ENCODE measurements around the gene ARHGAP23.
"Not testable (repeated sequence)": the region's sequence is repeated elsewhere in the genome, so short reads cannot be mapped to it uniquely, and the experiment has no call there.

The ARHGAP23 gene

DNA sequence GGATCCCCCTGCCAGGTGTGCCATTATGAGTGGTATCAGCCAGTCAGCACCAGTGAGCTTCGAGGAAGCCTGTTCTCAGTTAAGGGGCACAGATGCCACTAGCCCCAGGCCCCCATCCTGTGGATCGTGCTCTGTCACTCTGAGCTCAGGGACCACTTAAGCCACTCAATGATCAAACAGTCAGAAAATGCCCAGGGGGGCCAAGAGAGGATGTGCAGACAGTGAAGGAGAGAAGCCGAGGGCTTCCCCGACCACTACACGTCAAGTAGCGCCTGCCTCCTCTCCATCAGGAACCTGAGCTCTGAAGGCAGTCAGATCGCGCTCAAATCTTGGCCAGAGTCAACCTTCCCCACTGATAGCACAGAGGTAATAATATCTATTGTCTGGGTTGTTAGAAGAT, 98.3 kb downstream of the ARHGAP23 start:
- not testable (repeated sequence) for H3K4me3 ChIP-seq (ENCODE audit: low read length); H3K36me3 ChIP-seq (ENCODE audit: control insufficient read depth, insufficient read depth, low read length); H3K18ac ChIP-seq (ENCODE audit: low read length); H3K23ac ChIP-seq (ENCODE audit: low read length); H2BK5ac ChIP-seq (ENCODE audit: low read length); H3K56ac ChIP-seq (ENCODE audit: low read length); H2BK120ac ChIP-seq (ENCODE audit: low read depth, low read length); H2AK5ac ChIP-seq (ENCODE audit: low read length); H3K79me2 ChIP-seq (ENCODE audit: control insufficient read depth, insufficient read depth, low read length); H3K4me1 ChIP-seq (ENCODE audit: control insufficient read depth, low read depth, low read length); H3K27ac ChIP-seq (ENCODE audit: low read depth, low read length); H3K4me2 ChIP-seq (ENCODE audit: low read length); H4K5ac ChIP-seq (ENCODE audit: low read length); H4K8ac ChIP-seq (ENCODE audit: low read depth, low read length); H3K27me3 ChIP-seq (ENCODE audit: insufficient read depth, low read length, poor library complexity); H3K4ac ChIP-seq (ENCODE audit: low read depth, low read length); H3K79me1 ChIP-seq (ENCODE audit: low read length); DNase-seq; H3K9ac ChIP-seq (ENCODE audit: low read length); H2BK15ac ChIP-seq (replicated peaks; ENCODE audit: low read depth)
- no CpG with 5 or more reads among the region's 8 CpGs for WGBS (ENCODE audit: extremely low coverage, insufficient coverage, low lambda C conversion rate)

GRCh38 chr17:38528141-38528540, 99.9 kb downstream of the ARHGAP23 start:
- no CpG with 5 or more reads among the region's 10 CpGs for WGBS (ENCODE audit: extremely low coverage, insufficient coverage, low lambda C conversion rate)

GRCh38 chr17:38530856-38531255, 102.6 kb downstream of the ARHGAP23 start:
- WGBS (ENCODE audit: extremely low coverage, insufficient coverage, low lambda C conversion rate) = no CpG with 5 or more reads among the region's 11 CpGs
- H3K36me3 ChIP-seq (ENCODE audit: control insufficient read depth, insufficient read depth, low read length); H4K5ac ChIP-seq (ENCODE audit: low read length); H3K27ac ChIP-seq (ENCODE audit: low read depth, low read length); H2BK120ac ChIP-seq (ENCODE audit: low read depth, low read length); H3K79me1 ChIP-seq (ENCODE audit: low read length); H2AK5ac ChIP-seq (ENCODE audit: low read length); H3K79me2 ChIP-seq (ENCODE audit: control insufficient read depth, insufficient read depth, low read length); H3K56ac ChIP-seq (ENCODE audit: low read length); H3K4ac ChIP-seq (ENCODE audit: low read depth, low read length); H2BK5ac ChIP-seq (ENCODE audit: low read length); H3K18ac ChIP-seq (ENCODE audit: low read length); H3K27me3 ChIP-seq (ENCODE audit: insufficient read depth, low read length, poor library complexity); H3K9ac ChIP-seq (ENCODE audit: low read length); H3K4me3 ChIP-seq (ENCODE audit: low read length); H3K23ac ChIP-seq (ENCODE audit: low read length); H4K8ac ChIP-seq (ENCODE audit: low read depth, low read length); H3K4me2 ChIP-seq (ENCODE audit: low read length); DNase-seq; H3K4me1 ChIP-seq (ENCODE audit: control insufficient read depth, low read depth, low read length); H2BK15ac ChIP-seq (replicated peaks; ENCODE audit: low read depth): not testable (repeated sequence)

More at GRCh38 chr17:38528141-38528540, 99.9 kb downstream of the ARHGAP23 start:
- not testable (repeated sequence) for H3K4me2 ChIP-seq (ENCODE audit: low read length); H3K27ac ChIP-seq (ENCODE audit: low read depth, low read length); H2BK5ac ChIP-seq (ENCODE audit: low read length); H3K36me3 ChIP-seq (ENCODE audit: control insufficient read depth, insufficient read depth, low read length); H3K79me2 ChIP-seq (ENCODE audit: control insufficient read depth, insufficient read depth, low read length); DNase-seq; H3K4me1 ChIP-seq (ENCODE audit: control insufficient read depth, low read depth, low read length); H3K79me1 ChIP-seq (ENCODE audit: low read length); H4K8ac ChIP-seq (ENCODE audit: low read depth, low read length); H3K4me3 ChIP-seq (ENCODE audit: low read length); H4K5ac ChIP-seq (ENCODE audit: low read length); H3K27me3 ChIP-seq (ENCODE audit: insufficient read depth, low read length, poor library complexity); H3K9ac ChIP-seq (ENCODE audit: low read length); H3K18ac ChIP-seq (ENCODE audit: low read length); H3K23ac ChIP-seq (ENCODE audit: low read length); H2AK5ac ChIP-seq (ENCODE audit: low read length); H3K56ac ChIP-seq (ENCODE audit: low read length); H2BK15ac ChIP-seq (replicated peaks; ENCODE audit: low read depth); H3K4ac ChIP-seq (ENCODE audit: low read depth, low read length); H2BK120ac ChIP-seq (ENCODE audit: low read depth, low read length)

GRCh38 chr17:38531761-38532160, 103.5 kb downstream of the ARHGAP23 start:
- not testable (repeated sequence) for H3K4me2 ChIP-seq (ENCODE audit: low read length); H4K5ac ChIP-seq (ENCODE audit: low read length); H2BK5ac ChIP-seq (ENCODE audit: low read length); H4K8ac ChIP-seq (ENCODE audit: low read depth, low read length); H3K4me1 ChIP-seq (ENCODE audit: control insufficient read depth, low read depth, low read length); H3K27me3 ChIP-seq (ENCODE audit: insufficient read depth, low read length, poor library complexity); H2BK120ac ChIP-seq (ENCODE audit: low read depth, low read length); H3K79me2 ChIP-seq (ENCODE audit: control insufficient read depth, insufficient read depth, low read length); H3K4ac ChIP-seq (ENCODE audit: low read depth, low read length); H3K18ac ChIP-seq (ENCODE audit: low read length); H3K27ac ChIP-seq (ENCODE audit: low read depth, low read length); H3K36me3 ChIP-seq (ENCODE audit: control insufficient read depth, insufficient read depth, low read length); H3K9ac ChIP-seq (ENCODE audit: low read length); H2BK15ac ChIP-seq (replicated peaks; ENCODE audit: low read depth); H3K23ac ChIP-seq (ENCODE audit: low read length); H3K4me3 ChIP-seq (ENCODE audit: low read length); H2AK5ac ChIP-seq (ENCODE audit: low read length); H3K79me1 ChIP-seq (ENCODE audit: low read length); H3K56ac ChIP-seq (ENCODE audit: low read length); DNase-seq
- no CpG with 5 or more reads among the region's 11 CpGs for WGBS (ENCODE audit: extremely low coverage, insufficient coverage, low lambda C conversion rate)

- H3K18ac ChIP-seq (ENCODE audit: low read length) = no peak overlapping the region
- no peak overlapping the region for H3K9ac ChIP-seq (ENCODE audit: low read length)
- H3K79me2 ChIP-seq (ENCODE audit: control insufficient read depth, insufficient read depth, low read length) = no peaks in the 10 kb centered on the region
- no peak overlapping the region for H2BK5ac ChIP-seq (ENCODE audit: low read length)
- H3K4ac ChIP-seq (ENCODE audit: low read depth, low read length) = no peak overlapping the region
- no peak overlapping the region for H3K4me2 ChIP-seq (ENCODE audit: low read length)
- no peaks in the 10 kb centered on the region for H3K27me3 ChIP-seq (ENCODE audit: insufficient read depth, low read length, poor library complexity)
- H4K5ac ChIP-seq (ENCODE audit: low read length) = no peak overlapping the region
- H3K36me3 ChIP-seq (ENCODE audit: control insufficient read depth, insufficient read depth, low read length) = no peaks in the 10 kb centered on the region
- H3K4me1 ChIP-seq (ENCODE audit: control insufficient read depth, low read depth, low read length) = no peaks in the 10 kb centered on the region
- H3K79me1 ChIP-seq (ENCODE audit: low read length) = no peaks in the 10 kb centered on the region
- H2BK120ac ChIP-seq (ENCODE audit: low read depth, low read length) = no peak overlapping the region
- peak overlapping the region; percentile 5 for H3K56ac ChIP-seq (ENCODE audit: low read length)
- no peak overlapping the region for H3K27ac ChIP-seq (ENCODE audit: low read depth, low read length)
- no peak overlapping the region for H3K23ac ChIP-seq (ENCODE audit: low read length)
- H4K8ac ChIP-seq (ENCODE audit: low read depth, low read length) = no peak overlapping the region
- no CpG with 5 or more reads among the region's 16 CpGs for WGBS (ENCODE audit: extremely low coverage, insufficient coverage, low lambda C conversion rate)
- no peak for DNase-seq
- no peak overlapping the region for H2BK15ac ChIP-seq (replicated peaks; ENCODE audit: low read depth)
- no peak overlapping the region for H2AK5ac ChIP-seq (ENCODE audit: low read length)
- no peak overlapping the region for H3K4me3 ChIP-seq (ENCODE audit: low read length)
Observed at GRCh38 chr17:38532451-38532850, 104.2 kb downstream of the ARHGAP23 start.

GRCh38 chr17:38533241-38533640, 105.0 kb downstream of the ARHGAP23 start:
- DNase-seq = no peak

More at GRCh38 chr17:38533241-38533640, 105.0 kb downstream of the ARHGAP23 start:
- H3K79me1 ChIP-seq (ENCODE audit: low read length) = no peaks in the 10 kb centered on the region
- no peak overlapping the region for H3K56ac ChIP-seq (ENCODE audit: low read length)
- no peak overlapping the region for H4K8ac ChIP-seq (ENCODE audit: low read depth, low read length)
- no peaks in the 10 kb centered on the region for H3K4me1 ChIP-seq (ENCODE audit: control insufficient read depth, low read depth, low read length)
- no peak overlapping the region for H2AK5ac ChIP-seq (ENCODE audit: low read length)
- no peak overlapping the region for H2BK120ac ChIP-seq (ENCODE audit: low read depth, low read length)
- H3K4me2 ChIP-seq (ENCODE audit: low read length) = no peak overlapping the region
- no peak overlapping the region for H2BK5ac ChIP-seq (ENCODE audit: low read length)
- no peak overlapping the region for H3K27ac ChIP-seq (ENCODE audit: low read depth, low read length)
- no peak overlapping the region for H3K4me3 ChIP-seq (ENCODE audit: low read length)
- H2BK15ac ChIP-seq (replicated peaks; ENCODE audit: low read depth) = no peak overlapping the region
- no peaks in the 10 kb centered on the region for H3K36me3 ChIP-seq (ENCODE audit: control insufficient read depth, insufficient read depth, low read length)
- no peak overlapping the region for H3K23ac ChIP-seq (ENCODE audit: low read length)
- H3K79me2 ChIP-seq (ENCODE audit: control insufficient read depth, insufficient read depth, low read length) = no peaks in the 10 kb centered on the region
- H3K4ac ChIP-seq (ENCODE audit: low read depth, low read length) = no peak overlapping the region
- H3K27me3 ChIP-seq (ENCODE audit: insufficient read depth, low read length, poor library complexity) = no peaks in the 10 kb centered on the region
- H3K9ac ChIP-seq (ENCODE audit: low read length) = no peak overlapping the region
- no peak overlapping the region for H3K18ac ChIP-seq (ENCODE audit: low read length)
- H4K5ac ChIP-seq (ENCODE audit: low read length) = no peak overlapping the region
- no CpG with 5 or more reads among the region's 9 CpGs for WGBS (ENCODE audit: extremely low coverage, insufficient coverage, low lambda C conversion rate)
